ENCODE results near the gene HELZ2.

- TF ChIP-seq, protein P1, sequence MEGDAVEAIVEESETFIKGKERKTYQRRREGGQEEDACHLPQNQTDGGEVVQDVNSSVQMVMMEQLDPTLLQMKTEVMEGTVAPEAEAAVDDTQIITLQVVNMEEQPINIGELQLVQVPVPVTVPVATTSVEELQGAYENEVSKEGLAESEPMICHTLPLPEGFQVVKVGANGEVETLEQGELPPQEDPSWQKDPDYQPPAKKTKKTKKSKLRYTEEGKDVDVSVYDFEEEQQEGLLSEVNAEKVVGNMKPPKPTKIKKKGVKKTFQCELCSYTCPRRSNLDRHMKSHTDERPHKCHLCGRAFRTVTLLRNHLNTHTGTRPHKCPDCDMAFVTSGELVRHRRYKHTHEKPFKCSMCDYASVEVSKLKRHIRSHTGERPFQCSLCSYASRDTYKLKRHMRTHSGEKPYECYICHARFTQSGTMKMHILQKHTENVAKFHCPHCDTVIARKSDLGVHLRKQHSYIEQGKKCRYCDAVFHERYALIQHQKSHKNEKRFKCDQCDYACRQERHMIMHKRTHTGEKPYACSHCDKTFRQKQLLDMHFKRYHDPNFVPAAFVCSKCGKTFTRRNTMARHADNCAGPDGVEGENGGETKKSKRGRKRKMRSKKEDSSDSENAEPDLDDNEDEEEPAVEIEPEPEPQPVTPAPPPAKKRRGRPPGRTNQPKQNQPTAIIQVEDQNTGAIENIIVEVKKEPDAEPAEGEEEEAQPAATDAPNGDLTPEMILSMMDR (IDR thresholded peaks at IDR 0.05) = no peak
- TF ChIP-seq POLR2A (IDR thresholded peaks at IDR 0.05) = no peak
Observed at GRCh38 chr20:63544241-63544957, 29.6 kb downstream of the HELZ2 start.
